Inferior parietal cortex (tissue), 1 donor: ENCODE measurements around the gene NOS3.

ENCODE experiments used
- DNase-seq: peaks from one replicate; pipeline ENCODE4 v3.0.0-alpha.2; 2016; ENCODE audit errors: extremely low spot score

Gene NOS3

DNA sequence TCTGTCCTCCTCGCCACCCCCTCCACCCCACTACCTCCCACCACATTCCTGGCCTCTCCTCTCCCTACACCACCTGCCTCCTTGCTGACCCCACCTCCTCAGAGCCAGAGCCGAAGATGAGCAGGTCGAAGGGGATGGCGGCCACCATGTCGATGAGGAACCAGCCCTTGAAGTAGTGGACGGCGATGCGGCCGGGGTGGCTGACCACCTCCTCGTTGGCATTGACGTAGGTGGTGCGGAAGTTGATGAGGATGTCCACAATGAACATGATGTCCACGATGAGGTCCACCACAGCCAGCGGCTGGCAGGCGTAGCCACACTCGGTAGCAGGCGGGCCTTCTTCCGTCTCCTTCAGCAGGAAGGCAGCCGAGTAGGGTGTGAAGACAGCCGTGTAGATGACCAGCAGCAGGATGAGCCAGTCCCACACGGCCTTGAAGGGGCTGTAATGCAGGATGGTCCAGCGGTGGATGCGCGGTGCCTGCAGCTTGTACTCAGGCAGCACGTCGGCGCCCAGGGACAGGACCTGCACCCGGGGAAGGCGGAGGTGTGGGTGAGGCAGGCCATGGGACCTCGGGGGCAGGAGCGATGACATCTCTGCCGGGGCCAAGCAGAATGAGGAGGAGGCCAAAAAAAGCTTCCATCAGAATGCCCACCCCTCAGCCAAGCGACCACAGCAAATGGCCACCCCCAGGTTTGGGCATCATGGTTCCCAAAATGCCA is 38.3 kb upstream of the NOS3 start:
- DNase-seq: no peak

GRCh38 chr7:150953061-150953997 is 37.5 kb upstream of the NOS3 start:
- no peak for DNase-seq

GRCh38 chr7:150954201-150954985 is 36.4 kb upstream of the NOS3 start:
- DNase-seq: no peak

GRCh38 chr7:150954986-150955518 is 35.8 kb upstream of the NOS3 start:
- DNase-seq: no peak

- DNase-seq: no peak
Measured at GRCh38 chr7:150955519-150956394, 35.1 kb upstream of the NOS3 start.

DNA sequence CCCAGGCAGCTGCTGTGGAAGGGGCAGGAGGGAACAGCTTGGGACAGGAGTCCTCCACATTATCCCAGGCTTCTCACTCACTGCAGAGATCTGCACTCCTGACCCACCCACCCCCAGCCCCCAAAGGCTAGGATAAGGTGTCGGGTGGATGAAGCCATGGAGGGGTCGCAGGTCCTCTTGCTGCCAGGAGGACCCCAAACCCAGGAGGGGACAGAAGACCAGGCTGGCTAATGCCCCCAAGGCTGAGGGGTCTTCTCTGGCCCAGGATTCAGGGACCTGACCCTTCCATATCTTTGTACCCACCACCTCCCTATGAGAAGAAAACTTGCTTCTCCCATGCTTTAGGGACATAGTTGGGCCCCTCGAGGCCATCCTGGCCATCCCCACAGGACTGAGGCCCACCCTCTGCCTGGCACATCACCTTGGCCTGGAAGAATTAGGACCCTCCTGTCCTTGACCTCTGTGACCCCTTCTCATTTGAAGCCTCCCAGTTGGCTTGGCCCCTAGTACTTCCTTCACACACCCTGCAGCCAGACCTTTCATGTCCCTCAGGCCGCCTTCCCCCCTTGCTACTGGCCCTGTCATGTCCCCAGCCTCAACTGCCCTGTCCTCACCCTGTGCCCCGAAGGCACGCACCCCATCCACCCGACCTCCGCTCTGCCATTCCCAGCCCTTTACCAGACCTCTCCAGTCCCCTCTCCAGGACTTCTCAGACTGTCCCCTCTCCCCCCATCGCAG is 34.3 kb upstream of the NOS3 start:
- no peak for DNase-seq

- no peak for DNase-seq
Measured at GRCh38 chr7:150957133-150958020, 33.4 kb upstream of the NOS3 start.

DNA sequence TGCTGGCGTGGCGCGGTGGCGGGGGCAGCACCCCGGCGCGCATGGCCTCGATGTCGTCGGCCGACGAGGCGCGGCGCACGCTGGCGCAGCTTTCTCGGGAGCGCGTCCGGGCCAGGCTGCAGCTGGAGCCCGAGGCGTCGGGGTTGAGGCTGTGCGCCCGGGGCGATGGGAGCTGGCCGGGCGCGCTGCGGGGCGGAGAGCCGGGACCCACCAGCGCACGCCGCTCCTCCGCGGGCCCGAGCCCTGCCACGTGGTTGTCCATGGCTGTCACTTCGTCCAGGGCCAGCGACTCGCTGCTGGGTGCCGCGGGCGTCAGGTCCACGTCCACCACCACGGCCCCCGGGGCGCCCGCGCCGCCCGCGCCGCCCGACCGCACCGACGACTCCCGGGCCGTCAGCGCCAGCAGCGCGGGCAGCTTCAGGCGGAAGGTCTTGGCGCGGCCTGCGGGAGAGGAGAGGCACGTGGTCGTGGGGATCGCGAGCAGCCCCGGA is 32.7 kb upstream of the NOS3 start:
- DNase-seq: no peak

DNA sequence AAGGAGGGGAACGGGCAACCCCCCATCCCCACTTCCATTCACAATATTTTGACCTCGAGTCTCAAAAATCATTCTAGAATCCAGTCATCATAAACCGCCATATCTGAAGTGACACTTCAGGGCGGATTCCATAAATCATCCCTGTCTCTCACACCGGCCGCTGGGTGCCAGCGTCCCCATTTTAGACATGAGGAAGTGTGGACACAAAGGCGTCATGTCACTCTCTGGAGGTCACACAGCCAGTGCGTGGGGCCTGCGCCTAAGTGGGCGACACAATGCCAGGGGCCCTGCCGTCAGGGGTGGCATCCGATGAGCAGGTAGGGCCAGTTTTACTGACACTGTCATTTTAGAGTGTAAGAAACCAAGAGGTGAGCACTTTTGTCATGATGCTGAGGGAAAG is 32.2 kb upstream of the NOS3 start:
- DNase-seq: no peak

DNA sequence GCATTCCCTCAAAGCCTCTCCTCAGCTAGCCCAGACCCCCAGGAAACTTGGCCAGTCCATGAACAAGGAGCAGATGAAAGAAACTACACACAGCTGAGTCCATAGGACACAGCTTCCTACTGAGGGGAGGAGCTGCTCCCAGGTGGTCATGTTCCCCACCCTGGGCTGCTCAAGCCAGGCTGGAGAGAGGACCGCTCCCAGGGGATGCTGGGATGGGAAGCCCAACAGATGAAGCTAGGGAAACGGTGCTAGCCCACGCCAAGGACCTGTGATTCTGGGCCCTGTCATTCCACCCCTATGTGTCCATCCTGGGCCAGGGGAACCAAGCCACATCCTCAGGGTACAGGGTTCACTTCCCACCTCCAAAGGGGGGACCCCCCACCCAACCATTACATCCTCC is 31.7 kb upstream of the NOS3 start:
- DNase-seq: no peak

- DNase-seq: no peak
Measured at GRCh38 chr7:150959739-150960734, 30.8 kb upstream of the NOS3 start.

GRCh38 chr7:150961510-150962289 is 29.1 kb upstream of the NOS3 start:
- no peak for DNase-seq

DNA sequence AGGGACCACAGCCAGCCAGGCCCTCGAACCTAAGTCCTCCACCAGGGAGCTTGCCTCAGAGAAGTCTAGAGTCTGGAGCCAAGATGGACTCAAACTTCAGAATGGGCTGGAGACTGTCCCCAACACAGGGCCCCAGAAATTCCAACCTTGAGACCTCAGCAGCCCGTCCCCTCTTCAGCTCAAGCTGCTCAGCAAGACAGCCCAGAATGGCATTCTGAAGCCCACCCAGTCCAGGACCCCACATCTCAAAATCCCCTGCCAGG is 28.6 kb upstream of the NOS3 start:
- no peak for DNase-seq

- no peak for DNase-seq
Measured at GRCh38 chr7:150962553-150963399, 28.0 kb upstream of the NOS3 start.

DNA sequence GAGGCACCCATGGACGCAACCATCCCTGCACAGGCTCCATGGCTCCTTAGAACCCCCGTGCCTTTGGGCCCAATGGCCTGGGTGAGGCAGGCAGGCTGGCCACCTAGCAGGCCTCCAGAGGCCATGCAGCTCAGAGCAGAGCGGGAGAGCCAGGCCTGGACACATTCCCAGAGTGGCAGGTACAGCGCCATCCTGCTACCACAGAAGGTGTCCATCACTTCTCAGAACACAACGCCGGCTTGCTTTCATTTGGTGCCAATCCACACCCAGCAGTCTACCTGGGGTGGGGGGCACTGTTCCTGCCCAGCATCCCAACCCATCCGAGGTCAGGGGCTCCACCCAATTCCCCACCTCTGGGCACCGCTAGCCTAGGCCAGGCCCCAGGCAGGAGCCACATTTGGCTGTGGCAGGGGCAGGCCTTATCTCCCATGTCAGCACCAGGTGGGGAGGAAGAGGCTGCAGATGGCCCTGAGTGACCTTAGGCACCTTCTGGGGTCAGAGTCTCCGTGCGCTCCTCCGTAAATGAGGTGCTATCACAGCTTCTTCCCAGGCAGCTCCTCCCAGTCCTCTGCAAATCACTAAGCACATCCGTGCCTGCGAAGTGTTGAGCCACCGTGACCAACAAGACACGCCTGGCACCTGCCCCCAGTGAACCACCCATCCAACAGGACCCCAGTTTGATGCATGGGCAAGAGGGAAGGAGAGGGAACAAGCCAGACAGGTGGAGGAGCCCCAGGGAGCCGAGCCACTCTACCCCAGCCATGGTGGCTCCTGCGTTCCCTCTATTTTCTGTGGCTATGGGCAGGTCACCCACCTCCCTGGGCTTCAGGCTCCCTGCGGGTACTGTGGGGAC is 26.9 kb upstream of the NOS3 start:
- DNase-seq: no peak
